Amygdala (tissue), 56 donors: Measurements from ENCODE around the gene EHHADH.

ENCODE experiments used
- DNase-seq, 56 donors: peaks; one replicate each; lab custom pipeline; 2025; lab: John Stamatoyannopoulos, UW

The EHHADH gene

GRCh38 chr3:185151964-185152409 lies 101.9 kb downstream of the EHHADH start:
- DNase-seq: no peak

- no peak for DNase-seq
Observed at GRCh38 chr3:185151101-185151963, 102.5 kb downstream of the EHHADH start.

DNA sequence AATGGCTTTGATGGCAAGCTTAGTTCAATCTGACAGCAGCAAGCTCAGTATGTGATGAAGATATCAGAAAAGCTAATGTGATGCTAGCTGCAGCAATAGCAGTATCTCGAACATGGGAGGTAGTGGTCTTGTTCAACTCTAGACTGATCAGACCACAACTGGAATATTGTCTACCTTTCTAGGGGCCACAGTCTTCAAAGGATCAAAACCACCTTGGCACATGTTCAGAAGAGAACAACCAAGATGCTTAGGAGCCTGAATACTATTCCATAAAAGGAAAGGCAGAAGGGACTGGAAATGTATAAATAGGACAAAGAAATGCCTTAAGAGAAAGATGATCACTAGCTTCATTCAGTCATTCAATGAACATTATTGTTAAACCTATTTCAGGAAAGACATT lies 103.3 kb downstream of the EHHADH start:
- DNase-seq: no peak

- peak in 7 of 56 donors; percentile 1 to 31 (median 16) for DNase-seq
Observed at GRCh38 chr3:185149591-185149990, 104.3 kb downstream of the EHHADH start.

GRCh38 chr3:185145511-185145910 lies 108.3 kb downstream of the EHHADH start:
- DNase-seq: no peak

DNA sequence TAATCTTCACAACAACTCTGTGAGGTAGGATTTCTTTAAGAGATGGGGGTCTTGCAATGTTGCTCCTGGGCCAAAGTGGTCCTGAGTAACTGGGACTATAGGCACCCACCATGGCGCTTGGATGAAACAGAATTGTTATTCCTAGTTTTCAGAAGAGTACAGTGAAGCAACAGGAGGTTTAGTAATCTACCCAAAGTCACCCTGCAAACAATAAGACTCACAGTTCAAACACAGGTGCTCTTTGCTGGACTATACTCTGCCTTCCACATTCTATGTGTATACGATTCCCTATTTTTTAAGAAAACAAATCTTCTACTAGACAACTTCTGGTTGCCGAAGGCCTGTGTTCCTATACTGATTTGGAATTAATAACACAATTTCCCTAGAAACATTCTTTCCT lies 109.1 kb downstream of the EHHADH start:
- DNase-seq: no peak
